GM12864 (cell line): ENCODE data around the gene MAMLD1.

ENCODE experiments used
- DNase-seq: peaks from one replicate; pipeline ENCODE4 v3.0.0-alpha.2; 2011; ENCODE audit warnings: low read depth
- H3K4me3 ChIP-seq: 2 replicates; pipeline ENCODE4 v1.5.1; 2011; ENCODE audit warnings: mild to moderate bottlenecking, low read depth, low read length, control low read depth
- CTCF ChIP-seq: IDR thresholded peaks from 2 replicates; pipeline ENCODE4 v1.5.1; 2011; ENCODE audit warnings: low read depth, mild to moderate bottlenecking, moderate library complexity, low read length, control low read depth, inconsistent platforms; ENCODE audit errors: missing control alignments

Gene MAMLD1

GRCh38 chrX:150362599-150363481 is at the start of gene MAMLD1:
Gene MAMLD1, plus strand, starts transcription at chrX:150363317. Its CDS starts 82,200 bp downstream, at chrX:150445517.
- H3K4me3 ChIP-seq, result no peak within 1 kb of the TSS; the same call in 1 of the 2 replicates
- no peak for TF ChIP-seq CTCF
- no peak for DNase-seq

GRCh38 chrX:150313514-150313913 is 49.6 kb upstream of the MAMLD1 start:
- DNase-seq, result no peak
- H3K4me3 ChIP-seq, result no peak overlapping the region
- TF ChIP-seq CTCF, result no peak

- no peak for DNase-seq
- TF ChIP-seq CTCF, result no peak
- H3K4me3 ChIP-seq, result no peak overlapping the region
These were observed 48.9 kb upstream of the MAMLD1 start for GRCh38 chrX:150314186-150314585.

GRCh38 chrX:150316564-150316963 is 46.6 kb upstream of the MAMLD1 start:
- no peak for DNase-seq
- TF ChIP-seq CTCF, result no peak
- H3K4me3 ChIP-seq, result no peak overlapping the region

GRCh38 chrX:150323020-150323419 is 40.1 kb upstream of the MAMLD1 start:
- DNase-seq, result no peak
- TF ChIP-seq CTCF, result no peak
- no peak overlapping the region for H3K4me3 ChIP-seq

- no peak for TF ChIP-seq CTCF
- no peak for DNase-seq
- H3K4me3 ChIP-seq, result no peak overlapping the region
These were observed 38.9 kb upstream of the MAMLD1 start for GRCh38 chrX:150324035-150324728.
